Measurements from ENCODE around the gene SCN9A.

SCN9A gene

DNA sequence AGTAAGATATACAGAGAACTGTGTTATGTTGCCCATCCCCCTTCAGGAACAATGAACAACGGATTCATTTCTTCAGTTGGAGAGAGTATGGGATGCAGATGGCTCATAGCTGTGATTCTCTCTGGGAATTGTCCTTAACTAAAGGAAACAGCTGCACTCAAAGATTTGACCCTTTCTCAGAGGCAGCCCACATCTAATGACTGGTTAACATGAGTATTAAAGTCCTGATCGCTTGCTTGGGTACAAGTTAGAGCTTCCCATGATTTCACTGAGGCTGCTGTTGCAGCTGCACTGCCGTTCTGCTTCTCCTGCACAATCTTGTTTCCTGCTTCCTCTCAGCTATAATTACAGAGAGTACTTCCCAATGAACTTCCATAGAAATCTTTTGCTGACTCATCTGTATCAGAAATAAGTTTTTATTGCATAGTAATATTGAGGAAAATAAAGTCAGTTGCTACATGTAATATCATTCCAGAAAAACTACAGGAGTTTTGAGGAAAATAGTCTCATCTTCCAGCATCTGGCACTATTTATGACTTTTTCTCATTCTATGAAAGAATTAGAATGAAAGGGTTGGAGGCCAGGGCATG is 12.8 kb upstream of the SCN9A start:
- TF ChIP-seq, protein P1, sequence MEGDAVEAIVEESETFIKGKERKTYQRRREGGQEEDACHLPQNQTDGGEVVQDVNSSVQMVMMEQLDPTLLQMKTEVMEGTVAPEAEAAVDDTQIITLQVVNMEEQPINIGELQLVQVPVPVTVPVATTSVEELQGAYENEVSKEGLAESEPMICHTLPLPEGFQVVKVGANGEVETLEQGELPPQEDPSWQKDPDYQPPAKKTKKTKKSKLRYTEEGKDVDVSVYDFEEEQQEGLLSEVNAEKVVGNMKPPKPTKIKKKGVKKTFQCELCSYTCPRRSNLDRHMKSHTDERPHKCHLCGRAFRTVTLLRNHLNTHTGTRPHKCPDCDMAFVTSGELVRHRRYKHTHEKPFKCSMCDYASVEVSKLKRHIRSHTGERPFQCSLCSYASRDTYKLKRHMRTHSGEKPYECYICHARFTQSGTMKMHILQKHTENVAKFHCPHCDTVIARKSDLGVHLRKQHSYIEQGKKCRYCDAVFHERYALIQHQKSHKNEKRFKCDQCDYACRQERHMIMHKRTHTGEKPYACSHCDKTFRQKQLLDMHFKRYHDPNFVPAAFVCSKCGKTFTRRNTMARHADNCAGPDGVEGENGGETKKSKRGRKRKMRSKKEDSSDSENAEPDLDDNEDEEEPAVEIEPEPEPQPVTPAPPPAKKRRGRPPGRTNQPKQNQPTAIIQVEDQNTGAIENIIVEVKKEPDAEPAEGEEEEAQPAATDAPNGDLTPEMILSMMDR (IDR thresholded peaks at IDR 0.05; ENCODE audit: extremely low read depth, missing control alignments), result no peak
- no peak for DNase-seq (ENCODE audit: low spot score)

- TF ChIP-seq, protein P1 (IDR thresholded peaks at IDR 0.05; ENCODE audit: extremely low read depth, missing control alignments), result no peak
- no peak for DNase-seq (ENCODE audit: low spot score)
These were observed 9.6 kb upstream of the SCN9A start for GRCh38 chr2:166385313-166385712.

DNA sequence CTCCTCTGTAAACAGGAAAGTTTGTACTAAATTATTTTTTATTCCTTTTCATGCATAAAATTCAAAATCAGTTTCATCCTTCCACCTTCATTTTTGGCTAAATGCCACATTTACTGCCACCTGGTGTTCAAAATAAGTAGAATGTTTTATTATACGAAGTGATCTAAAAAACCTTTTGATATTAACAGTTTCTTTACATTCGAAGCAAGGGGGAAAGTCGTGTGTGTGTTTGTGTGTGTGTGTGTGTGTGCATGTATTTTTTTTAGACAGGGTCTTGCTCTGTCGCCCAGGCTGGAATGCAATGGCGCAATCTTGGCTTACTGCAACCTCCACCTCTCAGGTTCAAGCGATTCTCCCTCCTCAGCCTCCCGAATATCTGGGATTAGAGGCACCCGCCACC is 9.0 kb upstream of the SCN9A start:
- no peak for DNase-seq (ENCODE audit: low spot score)
- TF ChIP-seq, protein P1 (IDR thresholded peaks at IDR 0.05; ENCODE audit: extremely low read depth, missing control alignments), result no peak

DNA sequence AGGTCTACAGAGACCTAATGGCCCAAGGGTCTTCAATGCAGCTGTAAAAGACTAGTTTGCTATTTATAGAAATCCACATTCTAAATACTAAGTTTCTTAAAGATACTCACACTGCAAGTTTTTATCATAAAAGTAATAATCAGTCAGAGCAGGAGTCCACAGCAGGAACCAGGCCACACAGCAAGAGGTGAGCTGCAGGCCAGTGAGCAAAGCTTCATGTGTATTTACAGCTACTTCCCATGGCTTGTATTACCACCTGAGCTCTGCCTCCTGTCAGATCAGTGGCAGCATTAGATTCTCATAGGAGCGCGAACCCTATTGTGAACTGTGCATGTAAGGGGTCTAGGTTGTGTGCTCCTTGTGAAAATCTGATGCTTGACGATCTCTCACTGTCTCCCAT is 6.7 kb upstream of the SCN9A start:
- TF ChIP-seq, protein P1 (IDR thresholded peaks at IDR 0.05; ENCODE audit: extremely low read depth, missing control alignments), result no peak
- no peak for DNase-seq (ENCODE audit: low spot score)

GRCh38 chr2:166380615-166381014 is 4.9 kb upstream of the SCN9A start:
- TF ChIP-seq, protein P1 (IDR thresholded peaks at IDR 0.05; ENCODE audit: extremely low read depth, missing control alignments), result no peak
- DNase-seq (ENCODE audit: low spot score), result no peak

- TF ChIP-seq, protein P1 (IDR thresholded peaks at IDR 0.05; ENCODE audit: extremely low read depth, missing control alignments), result no peak
- no peak for DNase-seq (ENCODE audit: low spot score)
These were observed 1.1 kb upstream of the SCN9A start for GRCh38 chr2:166376873-166377272.

DNA sequence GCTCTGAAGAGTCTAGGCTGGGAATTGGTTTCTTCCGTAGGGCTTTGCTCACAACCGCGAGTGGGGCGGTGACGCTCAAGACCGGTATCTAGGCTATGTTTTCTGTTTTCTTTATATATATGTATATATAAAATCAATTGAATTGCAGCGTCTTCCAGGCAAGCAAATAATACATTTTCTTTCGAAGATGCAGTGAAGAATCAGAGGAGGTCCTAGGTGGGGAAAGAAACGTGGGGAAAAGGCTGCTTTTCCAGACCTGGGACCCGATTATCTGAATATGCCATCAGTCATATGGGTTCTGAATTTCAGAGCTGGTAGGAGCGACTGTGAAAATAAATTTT is 714 bp upstream of the SCN9A start:
- DNase-seq (ENCODE audit: low spot score), result no peak
- TF ChIP-seq, protein P1 (IDR thresholded peaks at IDR 0.05; ENCODE audit: extremely low read depth, missing control alignments), result no peak
